C4-2B (cell line): ENCODE data around the gene POU6F1.

Experiments used
- CTCF ChIP-seq: fragments of 450-650 bp; conservative IDR thresholded peaks from 2 replicates; pipeline ENCODE4 v1.5.1; 2017; ENCODE audit warnings: mild to moderate bottlenecking
- ZFX ChIP-seq: fragments of 450-650 bp; IDR thresholded peaks from 2 replicates; pipeline ENCODE4 v1.6.1; 2017

- TF ChIP-seq CTCF (no peak), ZFX (no peak)
These were observed 29.4 kb downstream of the POU6F1 start for GRCh38 chr12:51188359-51189051.
